A673 (cell line): ENCODE measurements around the gene FGF12.

ENCODE experiments used
- EZH2 ChIP-seq: fragments of 200-600 bp; sonication (generic); IDR thresholded peaks from 2 replicates; pipeline ENCODE4 v1.6.1; 2017; ENCODE audit warnings: borderline replicate concordance, low read depth, mild to moderate bottlenecking, mixed read lengths, antibody characterized with exemption, low read length; ENCODE audit not compliant: poor library complexity, severe bottlenecking
- TF ChIP-seq, protein P1 (sequence below): fragments of 300-800, 200-600 bp; sonication (generic); conservative IDR thresholded peaks from 2 replicates; pipeline ENCODE4 v1.5.1; 2017; ENCODE audit warnings: low read depth, mild to moderate bottlenecking, antibody characterized with exemption, low read length, moderate library complexity, mixed read lengths

DNA sequence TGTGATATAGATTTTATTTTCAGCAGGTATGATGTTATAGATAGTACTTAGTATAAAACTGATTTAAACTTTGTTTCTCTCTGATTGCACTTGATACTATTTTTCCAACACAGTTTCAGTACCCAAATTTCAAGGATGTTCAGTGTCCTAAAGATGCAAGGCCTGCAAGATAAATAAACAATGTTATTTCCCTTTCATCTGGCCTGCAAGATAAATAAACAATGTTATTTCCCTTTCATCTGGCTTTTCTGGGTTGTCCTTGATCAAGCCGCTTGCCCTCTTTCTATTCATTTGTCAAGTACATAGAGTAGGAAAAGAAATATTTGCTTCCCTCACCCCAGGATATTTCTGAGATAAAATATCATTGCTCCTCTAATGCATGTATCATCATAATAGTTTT lies 571.0 kb downstream of the FGF12 start:
- TF ChIP-seq, protein P1, sequence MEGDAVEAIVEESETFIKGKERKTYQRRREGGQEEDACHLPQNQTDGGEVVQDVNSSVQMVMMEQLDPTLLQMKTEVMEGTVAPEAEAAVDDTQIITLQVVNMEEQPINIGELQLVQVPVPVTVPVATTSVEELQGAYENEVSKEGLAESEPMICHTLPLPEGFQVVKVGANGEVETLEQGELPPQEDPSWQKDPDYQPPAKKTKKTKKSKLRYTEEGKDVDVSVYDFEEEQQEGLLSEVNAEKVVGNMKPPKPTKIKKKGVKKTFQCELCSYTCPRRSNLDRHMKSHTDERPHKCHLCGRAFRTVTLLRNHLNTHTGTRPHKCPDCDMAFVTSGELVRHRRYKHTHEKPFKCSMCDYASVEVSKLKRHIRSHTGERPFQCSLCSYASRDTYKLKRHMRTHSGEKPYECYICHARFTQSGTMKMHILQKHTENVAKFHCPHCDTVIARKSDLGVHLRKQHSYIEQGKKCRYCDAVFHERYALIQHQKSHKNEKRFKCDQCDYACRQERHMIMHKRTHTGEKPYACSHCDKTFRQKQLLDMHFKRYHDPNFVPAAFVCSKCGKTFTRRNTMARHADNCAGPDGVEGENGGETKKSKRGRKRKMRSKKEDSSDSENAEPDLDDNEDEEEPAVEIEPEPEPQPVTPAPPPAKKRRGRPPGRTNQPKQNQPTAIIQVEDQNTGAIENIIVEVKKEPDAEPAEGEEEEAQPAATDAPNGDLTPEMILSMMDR, result no peak
- no peak for TF ChIP-seq EZH2
